ENCODE measurements around the gene RPRD1A. TPM values are rescaled to one million over a fixed set of nuclear protein-coding genes. Genes with fewer than 3 reads are reported as not detected.

The RPRD1A gene
- total RNA-seq, 4 donors from 2014 or later = 81.4 to 103 (median 92.4) TPM

DNA sequence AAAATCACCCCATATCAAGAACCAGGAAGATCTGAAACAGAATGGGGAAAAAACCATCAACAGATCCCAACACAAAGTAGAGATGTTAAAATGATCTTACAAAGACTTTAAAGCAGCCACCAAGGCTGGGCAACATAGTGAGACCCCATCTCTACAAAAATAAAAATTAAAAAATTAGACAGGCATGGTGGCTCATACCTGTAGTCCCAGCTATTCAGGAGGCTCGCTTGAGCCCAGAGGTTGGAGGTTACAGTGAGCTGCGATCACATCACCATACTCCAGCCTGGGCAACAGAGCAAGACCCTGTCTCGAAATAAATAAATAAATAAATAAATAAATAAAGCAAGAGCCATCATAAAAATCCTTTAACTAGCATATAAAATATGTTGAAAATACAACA, 20.5 kb downstream of the RPRD1A start:
- TF ChIP-seq, protein P1, sequence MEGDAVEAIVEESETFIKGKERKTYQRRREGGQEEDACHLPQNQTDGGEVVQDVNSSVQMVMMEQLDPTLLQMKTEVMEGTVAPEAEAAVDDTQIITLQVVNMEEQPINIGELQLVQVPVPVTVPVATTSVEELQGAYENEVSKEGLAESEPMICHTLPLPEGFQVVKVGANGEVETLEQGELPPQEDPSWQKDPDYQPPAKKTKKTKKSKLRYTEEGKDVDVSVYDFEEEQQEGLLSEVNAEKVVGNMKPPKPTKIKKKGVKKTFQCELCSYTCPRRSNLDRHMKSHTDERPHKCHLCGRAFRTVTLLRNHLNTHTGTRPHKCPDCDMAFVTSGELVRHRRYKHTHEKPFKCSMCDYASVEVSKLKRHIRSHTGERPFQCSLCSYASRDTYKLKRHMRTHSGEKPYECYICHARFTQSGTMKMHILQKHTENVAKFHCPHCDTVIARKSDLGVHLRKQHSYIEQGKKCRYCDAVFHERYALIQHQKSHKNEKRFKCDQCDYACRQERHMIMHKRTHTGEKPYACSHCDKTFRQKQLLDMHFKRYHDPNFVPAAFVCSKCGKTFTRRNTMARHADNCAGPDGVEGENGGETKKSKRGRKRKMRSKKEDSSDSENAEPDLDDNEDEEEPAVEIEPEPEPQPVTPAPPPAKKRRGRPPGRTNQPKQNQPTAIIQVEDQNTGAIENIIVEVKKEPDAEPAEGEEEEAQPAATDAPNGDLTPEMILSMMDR (IDR thresholded peaks at IDR 0.05) = no peak
- TF ChIP-seq POLR2AphosphoS5 (IDR thresholded peaks at IDR 0.05) (no peak), EP300 (IDR thresholded peaks at IDR 0.05) (no peak), POLR2A (IDR thresholded peaks at IDR 0.05) (no peak)
- 90 to 97% methylated on average over 2 to 3 of the region's 3 CpGs for WGBS, 2 donors (ENCODE audit: low coverage in 1 of 2)
- peaks cover 0 to 7% (median 0%) of the 10 kb centered on the region in 3 donors for H3K9me3 ChIP-seq
- H3K4me1 ChIP-seq = peaks cover 0 to 19% (median 0%) of the 10 kb centered on the region in 3 donors
- H3K27ac ChIP-seq = no peak overlapping the region
- no peaks in the 10 kb centered on the region for H3K36me3 ChIP-seq
- no peak overlapping the region for H3K4me3 ChIP-seq
- H3K27me3 ChIP-seq = no peaks in the 10 kb centered on the region
- ATAC-seq = no peak

DNA sequence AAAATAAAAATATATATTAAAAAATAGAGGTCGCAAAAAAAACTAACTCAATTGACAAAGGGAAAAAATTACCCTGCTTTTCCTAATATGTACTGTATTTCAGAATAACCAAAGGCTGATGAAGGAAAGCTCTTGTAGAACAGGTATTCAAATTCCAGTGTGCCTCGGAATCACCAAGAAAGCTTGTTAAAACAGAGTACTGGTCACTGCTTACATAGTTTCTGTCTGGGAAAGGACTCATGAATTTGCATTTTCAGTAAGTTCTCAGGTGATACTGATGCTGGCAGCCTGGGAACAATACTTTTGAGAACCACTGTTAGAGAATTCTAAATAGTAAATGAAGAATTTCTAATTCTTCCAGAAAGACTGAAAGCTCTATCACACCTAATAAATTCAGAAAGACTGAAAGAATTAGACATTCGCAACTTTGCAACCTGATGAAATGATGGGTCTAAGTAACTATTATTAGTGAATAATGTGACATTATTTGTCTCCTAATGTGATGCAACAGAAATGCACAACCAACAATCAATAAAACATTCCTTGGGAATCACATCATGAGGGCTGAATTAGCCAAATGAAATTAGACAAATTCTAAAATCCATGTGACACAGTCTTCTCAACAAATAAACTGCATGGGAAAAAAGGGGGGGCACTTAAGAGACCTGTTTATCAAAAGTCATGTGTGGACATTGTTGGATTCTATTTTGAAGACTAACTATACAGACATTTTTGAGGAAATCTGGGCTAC, 21.9 kb downstream of the RPRD1A start:
- WGBS, 2 donors (ENCODE audit: low coverage in 1 of 2) = 59 to 64% methylated on average over 2 to 3 of the region's 3 CpGs
- Histone ChIP-seq H3K36me3 (no peaks in the 10 kb centered on the region), H3K27ac (no peak overlapping the region), H3K9me3 (no peaks in the 10 kb centered on the region), H3K4me3 (no peak overlapping the region), H3K27me3 (no peaks in the 10 kb centered on the region), H3K4me1 (peaks cover 0 to 19% (median 0%) of the 10 kb centered on the region in 3 donors)
- no peak for ATAC-seq
- TF ChIP-seq, protein P1 (IDR thresholded peaks at IDR 0.05) = no peak
- TF ChIP-seq EP300 (IDR thresholded peaks at IDR 0.05) (no peak), POLR2A (IDR thresholded peaks at IDR 0.05) (no peak), POLR2AphosphoS5 (IDR thresholded peaks at IDR 0.05) (no peak)

DNA sequence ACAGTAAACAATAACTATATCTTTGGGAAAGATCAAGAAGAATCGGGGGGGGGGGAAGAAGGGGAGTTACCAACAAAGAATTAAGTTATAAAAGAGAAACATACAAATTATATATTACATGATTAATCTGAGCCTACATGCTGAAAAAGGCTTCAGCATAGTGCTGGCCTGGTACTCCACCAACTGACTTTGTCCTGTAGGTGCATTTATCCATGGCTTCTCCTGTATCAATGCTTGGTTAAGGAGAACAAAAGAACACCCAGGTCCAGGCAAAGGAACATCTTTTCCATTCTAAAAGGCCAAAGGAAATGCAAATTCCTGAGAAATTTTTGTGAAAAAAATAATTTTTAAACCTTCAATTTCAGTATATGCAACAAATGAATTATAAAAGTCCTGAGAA, 24.2 kb downstream of the RPRD1A start:
- TF ChIP-seq EP300 (IDR thresholded peaks at IDR 0.05) = no peak
- TF ChIP-seq, protein P1 (IDR thresholded peaks at IDR 0.05) = no peak
- no peak for TF ChIP-seq POLR2A (IDR thresholded peaks at IDR 0.05)
- TF ChIP-seq POLR2AphosphoS5 (IDR thresholded peaks at IDR 0.05) = no peak
- WGBS, 2 donors (ENCODE audit: low coverage in 1 of 2) = 63 to 88% methylated on average over 1 of the region's 1 CpG

DNA sequence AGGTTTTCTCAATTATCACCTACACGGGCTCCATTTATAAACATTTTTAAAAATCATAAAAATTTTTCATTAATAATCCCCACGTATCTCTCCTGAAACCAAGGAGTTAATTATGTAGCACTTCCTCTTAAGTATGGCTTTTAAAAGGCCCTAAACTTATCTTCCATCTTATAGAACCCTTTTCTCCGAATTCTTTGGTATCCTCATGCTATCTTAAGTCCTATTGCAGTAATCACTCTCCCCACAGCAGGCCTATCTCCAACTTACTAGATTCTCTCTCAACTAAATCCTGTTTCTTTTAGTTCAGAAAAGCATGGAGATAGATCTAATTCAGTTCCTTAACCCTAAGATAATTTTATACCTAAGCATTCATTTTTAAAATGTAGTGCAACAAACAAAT, 26.2 kb downstream of the RPRD1A start:
- ATAC-seq = no peak
- Histone ChIP-seq H3K9me3 (no peaks in the 10 kb centered on the region), H3K4me3 (no peak overlapping the region), H3K27ac (no peak overlapping the region), H3K4me1 (peaks cover 0 to 18% (median 0%) of the 10 kb centered on the region in 3 donors), H3K27me3 (no peaks in the 10 kb centered on the region), H3K36me3 (peaks cover 0 to 10% of the 10 kb centered on the region in 2 donors)
- 86 to 89% methylated on average over 3 of the region's 3 CpGs for WGBS, 2 donors (ENCODE audit: low coverage in 1 of 2)
- TF ChIP-seq POLR2AphosphoS5 (IDR thresholded peaks at IDR 0.05) = no peak
- TF ChIP-seq EP300 (IDR thresholded peaks at IDR 0.05) = no peak
- TF ChIP-seq, protein P1 (IDR thresholded peaks at IDR 0.05) = no peak
- no peak for TF ChIP-seq POLR2A (IDR thresholded peaks at IDR 0.05)

More for the DNA sequence above, 24.2 kb downstream of the RPRD1A start:
- no peak for ATAC-seq
- H3K27me3 ChIP-seq = no peaks in the 10 kb centered on the region
- no peak overlapping the region for H3K27ac ChIP-seq
- H3K36me3 ChIP-seq = peaks cover 0 to 5% of the 10 kb centered on the region in 2 donors
- H3K4me1 ChIP-seq = peaks cover 0 to 19% (median 0%) of the 10 kb centered on the region in 3 donors
- no peaks in the 10 kb centered on the region for H3K9me3 ChIP-seq
- no peak overlapping the region for H3K4me3 ChIP-seq
